ENCODE results near the gene L1TD1.
"Not testable (repeated sequence)": the region's sequence is repeated elsewhere in the genome, so short reads cannot be mapped to it uniquely, and the experiment has no call there.

L1TD1 gene, protein sequence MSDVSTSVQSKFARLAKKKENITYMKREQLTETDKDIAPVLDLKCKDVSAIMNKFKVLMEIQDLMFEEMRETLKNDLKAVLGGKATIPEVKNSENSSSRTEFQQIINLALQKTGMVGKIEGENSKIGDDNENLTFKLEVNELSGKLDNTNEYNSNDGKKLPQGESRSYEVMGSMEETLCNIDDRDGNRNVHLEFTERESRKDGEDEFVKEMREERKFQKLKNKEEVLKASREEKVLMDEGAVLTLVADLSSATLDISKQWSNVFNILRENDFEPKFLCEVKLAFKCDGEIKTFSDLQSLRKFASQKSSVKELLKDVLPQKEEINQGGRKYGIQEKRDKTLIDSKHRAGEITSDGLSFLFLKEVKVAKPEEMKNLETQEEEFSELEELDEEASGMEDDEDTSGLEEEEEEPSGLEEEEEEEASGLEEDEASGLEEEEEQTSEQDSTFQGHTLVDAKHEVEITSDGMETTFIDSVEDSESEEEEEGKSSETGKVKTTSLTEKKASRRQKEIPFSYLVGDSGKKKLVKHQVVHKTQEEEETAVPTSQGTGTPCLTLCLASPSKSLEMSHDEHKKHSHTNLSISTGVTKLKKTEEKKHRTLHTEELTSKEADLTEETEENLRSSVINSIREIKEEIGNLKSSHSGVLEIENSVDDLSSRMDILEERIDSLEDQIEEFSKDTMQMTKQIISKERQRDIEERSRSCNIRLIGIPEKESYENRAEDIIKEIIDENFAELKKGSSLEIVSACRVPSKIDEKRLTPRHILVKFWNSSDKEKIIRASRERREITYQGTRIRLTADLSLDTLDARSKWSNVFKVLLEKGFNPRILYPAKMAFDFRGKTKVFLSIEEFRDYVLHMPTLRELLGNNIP

DNA sequence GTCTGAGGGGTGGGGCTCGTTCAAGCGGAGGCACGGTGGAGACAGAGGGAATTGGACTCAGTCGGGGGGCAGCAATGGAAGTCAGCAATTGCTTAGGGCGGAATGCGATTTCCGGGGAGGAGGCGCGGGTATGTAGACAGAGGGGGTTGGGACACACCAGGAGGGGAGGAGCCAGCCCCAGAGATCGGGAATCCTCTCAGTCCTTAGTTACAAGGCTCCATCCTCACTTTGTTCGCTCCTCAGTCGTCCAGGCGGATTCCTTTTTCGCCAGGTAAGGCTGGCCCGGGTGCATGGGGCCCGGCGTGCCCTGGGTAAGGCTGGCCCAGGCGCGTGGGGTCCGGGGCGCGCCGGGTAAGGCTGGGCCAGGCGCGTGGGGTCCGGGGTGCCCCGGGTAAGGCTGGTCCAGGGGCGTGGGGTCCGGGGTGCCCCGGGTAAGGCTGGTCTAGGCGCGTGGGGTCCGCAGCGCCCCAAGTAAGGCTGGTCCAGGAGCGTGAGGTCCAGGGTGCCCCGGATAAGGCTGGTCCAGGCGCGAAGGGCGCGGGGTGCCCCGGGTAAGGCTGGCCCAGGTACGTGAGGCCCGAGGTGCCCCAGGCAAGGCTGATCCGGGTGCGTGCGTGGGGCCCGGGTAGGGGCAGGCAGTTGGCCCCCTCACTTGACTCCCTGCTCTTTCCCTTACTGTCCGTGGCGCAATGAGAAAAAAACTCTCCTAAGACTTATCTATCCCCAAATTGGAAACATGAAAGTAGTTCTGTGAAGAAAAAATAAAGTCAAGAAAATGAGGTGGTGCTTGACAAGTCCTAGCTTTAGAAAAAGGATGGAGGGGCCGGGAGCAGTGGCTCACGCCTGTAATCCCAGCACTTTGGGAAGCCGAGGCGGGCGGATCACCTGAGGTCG is at the start of gene L1TD1:
L1TD1 (plus strand) TSS at position 199 of the 894 bp plus-strand sequence. CDS start 11,780 bp downstream, outside the sequence.
- no peak for DNase-seq

GRCh38 chr1:62159940-62160348 is 34.7 kb upstream of the L1TD1 start:
- no peak for DNase-seq

GRCh38 chr1:62161711-62162110 is 32.9 kb upstream of the L1TD1 start:
- no peak for DNase-seq

- not testable (repeated sequence) for DNase-seq
Measured at GRCh38 chr1:62170380-62170779, 24.3 kb upstream of the L1TD1 start.

GRCh38 chr1:62175568-62176179 is 19.0 kb upstream of the L1TD1 start:
- DNase-seq, result peak; percentile 38 to 56

DNA sequence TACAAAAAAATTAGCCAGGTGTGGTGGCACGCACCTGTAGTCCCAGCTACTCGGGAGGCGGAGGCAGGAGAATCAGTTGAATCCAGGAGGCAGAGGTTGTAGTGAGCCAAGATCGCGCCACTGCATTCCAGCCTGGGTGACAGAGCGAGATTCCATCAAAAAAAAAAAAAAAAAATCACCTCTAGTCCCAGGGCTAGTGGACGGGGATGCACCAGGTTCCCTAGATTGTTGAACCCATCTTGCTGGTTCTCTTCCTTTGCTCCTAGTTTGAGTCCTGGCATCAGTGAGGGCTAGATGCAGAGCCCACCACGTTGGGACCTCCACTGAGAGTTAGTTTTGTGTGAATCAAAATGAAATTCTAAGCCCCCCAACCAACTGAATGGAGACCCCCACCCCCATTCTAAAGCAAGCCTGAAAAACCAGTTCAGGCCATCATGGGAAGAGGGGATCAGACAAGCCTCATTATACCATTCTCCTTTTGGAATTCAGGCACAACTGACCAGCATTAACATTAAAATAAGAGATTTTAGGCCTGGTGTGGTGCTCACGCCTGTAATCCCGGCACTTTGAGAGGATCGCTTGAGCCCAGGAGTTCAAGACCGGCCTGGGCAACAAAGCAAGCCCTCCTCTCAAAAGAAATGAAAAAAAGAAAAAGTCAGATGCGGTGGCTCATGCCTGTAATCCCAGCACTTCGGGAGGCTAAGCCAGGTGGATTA is 17.9 kb upstream of the L1TD1 start:
- no peak for DNase-seq

- DNase-seq, result no peak
Measured at GRCh38 chr1:62177621-62178020, 17.0 kb upstream of the L1TD1 start.

GRCh38 chr1:62178372-62178771 is 16.3 kb upstream of the L1TD1 start:
- DNase-seq, result no peak

DNA sequence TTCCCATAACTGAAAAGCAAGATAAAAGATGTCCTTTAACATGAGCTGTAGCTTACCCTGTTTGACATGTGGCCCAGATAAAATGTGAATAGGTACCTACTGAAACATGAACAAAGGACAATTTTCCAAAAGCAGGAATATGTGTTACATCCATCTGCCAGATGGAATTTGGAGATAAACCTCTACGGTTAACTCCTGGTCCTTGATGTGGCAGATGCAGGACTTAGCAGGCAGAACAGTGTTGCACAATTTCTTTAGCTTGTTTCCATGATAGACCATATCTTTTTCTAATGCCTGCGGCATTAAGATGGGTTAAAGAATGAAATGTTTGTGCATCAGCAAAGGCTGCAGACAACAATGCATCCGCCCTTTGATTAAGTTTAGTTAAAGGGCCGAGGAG is 14.6 kb upstream of the L1TD1 start:
- not testable (repeated sequence) for DNase-seq

DNA sequence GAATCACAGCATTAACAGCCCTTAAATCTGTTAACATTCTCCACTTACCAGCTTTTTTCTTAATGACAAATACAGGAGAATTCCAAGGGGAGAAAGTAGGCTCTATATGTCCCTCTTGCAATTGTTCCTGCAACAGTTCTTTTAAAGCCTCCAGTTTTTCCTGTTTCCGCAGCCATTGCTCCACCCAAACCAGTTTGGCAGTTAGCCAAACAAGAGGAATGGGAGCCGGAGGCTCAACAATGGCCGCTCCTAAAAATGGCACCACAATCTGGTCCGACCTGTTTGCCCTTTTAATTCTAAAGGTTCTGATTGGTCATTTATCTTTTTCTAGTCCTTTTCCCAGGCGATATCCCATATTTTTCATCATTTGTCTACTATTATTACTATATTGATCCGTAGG is 14.0 kb upstream of the L1TD1 start:
- no peak for DNase-seq

DNA sequence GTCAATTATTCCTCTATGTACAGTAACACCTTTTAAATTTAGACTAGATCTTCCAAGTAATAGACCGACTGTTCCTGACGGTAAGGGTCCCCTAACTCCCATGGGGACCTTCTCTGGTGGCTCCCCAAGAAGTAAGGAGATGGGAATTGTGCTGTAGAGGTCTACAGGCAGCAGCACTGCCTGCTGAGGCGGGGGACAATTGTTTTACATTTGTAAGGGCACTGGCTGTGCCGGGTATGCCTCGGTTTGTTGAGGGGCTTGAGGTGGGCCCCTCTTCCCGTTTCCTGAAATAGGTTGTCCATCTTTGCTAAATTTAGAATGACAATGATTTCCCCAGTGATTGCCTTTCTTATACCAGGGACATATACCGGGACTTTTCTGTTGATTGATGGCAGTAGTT is 13.1 kb upstream of the L1TD1 start:
- DNase-seq, result no peak

- DNase-seq, result peak in 1 of 2 experiments; percentile 33
Measured at GRCh38 chr1:62182157-62182556, 12.5 kb upstream of the L1TD1 start.

- DNase-seq, result not testable (repeated sequence)
Measured at GRCh38 chr1:62183164-62184020, 11.3 kb upstream of the L1TD1 start.

- DNase-seq, result no peak
Measured at GRCh38 chr1:62184336-62184735, 10.3 kb upstream of the L1TD1 start.

GRCh38 chr1:62185233-62185632 is 9.4 kb upstream of the L1TD1 start:
- not testable (repeated sequence) for DNase-seq

- DNase-seq, result no peak
Measured at GRCh38 chr1:62185677-62186076, 9.0 kb upstream of the L1TD1 start.

- DNase-seq, result no peak
Measured at GRCh38 chr1:62187548-62187947, 7.1 kb upstream of the L1TD1 start.

GRCh38 chr1:62188111-62188510 is 6.5 kb upstream of the L1TD1 start:
- DNase-seq, result no peak

DNA sequence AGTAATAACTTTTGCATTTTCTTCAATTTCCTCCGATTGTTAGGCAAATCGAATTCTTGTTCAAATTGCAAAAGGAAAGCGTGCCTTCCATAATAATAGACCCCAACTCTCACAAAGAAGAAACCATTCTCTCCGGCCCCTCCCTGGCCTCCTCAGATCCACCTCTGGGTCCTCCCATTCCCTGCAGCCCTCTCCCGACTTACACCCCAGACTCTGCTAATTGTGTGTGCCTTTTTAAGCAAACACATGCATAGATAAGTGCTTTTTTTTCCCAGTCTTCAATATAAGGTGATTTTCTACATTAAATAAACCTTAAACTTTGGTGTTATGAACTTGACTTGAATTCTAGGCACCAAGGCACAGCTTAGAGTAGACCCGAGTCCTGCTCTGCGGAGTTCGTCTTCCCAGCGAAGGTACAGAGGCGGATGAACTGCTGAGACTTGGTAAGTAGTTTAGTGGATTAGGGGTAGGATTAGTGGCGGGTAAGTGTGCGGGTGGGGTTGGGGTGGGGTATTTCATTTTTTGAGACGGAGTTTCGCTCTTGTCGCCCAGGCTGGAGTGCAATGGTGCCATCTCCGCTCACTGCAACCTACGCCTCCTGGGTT is 1.5 kb downstream of the L1TD1 start:
- no peak for DNase-seq
